CD14-positive monocyte (primary cell): ENCODE data around the gene ARID2. TPM values are rescaled to one million over a fixed set of nuclear protein-coding genes. Genes with fewer than 3 reads are reported as not detected.

Experiments used
- DNase-seq, 3 donors: peaks; one replicate each; pipeline ENCODE4 v3.0.0-alpha.2; 2011 to 2022
- H2AFZ ChIP-seq: 2 replicates; pipeline ENCODE4 v1.6.0; 2012; ENCODE audit warnings: mild to moderate bottlenecking, low read depth, low read length, inconsistent platforms; ENCODE audit not compliant: insufficient read depth, poor library complexity, severe bottlenecking
- H3K27ac ChIP-seq, 2 donors: 1 replicate in 1 of 2; 2 replicates in 1 of 2; pipeline ENCODE4 v1.5.1; 2012 to 2013; ENCODE audit warnings: low read length in 2 of 2, control low read depth in 1 of 2, inconsistent platforms in 1 of 2, low read depth in 1 of 2, mild to moderate bottlenecking in 1 of 2
- H3K27me3 ChIP-seq, 2 donors: one replicate each; pipeline versions ENCODE4 v1.6.0 to v1.6.1; 2011 to 2013; ENCODE audit warnings: low read length in 2 of 2; ENCODE audit not compliant: control insufficient read depth in 2 of 2, insufficient read depth in 2 of 2
- H3K36me3 ChIP-seq, 2 donors: replicated peaks in 1 of 2; 1 replicate in 1 of 2; 2 replicates in 1 of 2; pipeline versions ENCODE4 v1.5.1 to v1.6.1; 2012 to 2013; ENCODE audit warnings: low read length in 2 of 2, control low read depth in 1 of 2, inconsistent platforms in 1 of 2, mild to moderate bottlenecking in 1 of 2; ENCODE audit not compliant: insufficient read depth in 2 of 2, control insufficient read depth in 1 of 2
- H3K4me1 ChIP-seq, 2 donors: 1 replicate in 1 of 2; 2 replicates in 1 of 2; pipeline versions ENCODE4 v1.5.1 to v1.6.1; 2012 to 2013; ENCODE audit warnings: low read length in 2 of 2, control low read depth in 1 of 2, inconsistent platforms in 1 of 2, mild to moderate bottlenecking in 1 of 2, moderate library complexity in 1 of 2; ENCODE audit not compliant: insufficient read depth in 2 of 2, control insufficient read depth in 1 of 2
- H3K4me2 ChIP-seq: replicated peaks from 2 replicates; pipeline ENCODE3; 2012; ENCODE audit warnings: low read length, moderate library complexity, mild to moderate bottlenecking; ENCODE audit not compliant: poor library complexity, severe bottlenecking; ENCODE audit errors: extremely low read depth
- H3K4me3 ChIP-seq, 3 experiments: fragments of 200-600 bp in 1 of 3; sonication (generic) in 1 of 3; replicated peaks in 1 of 3; 1 replicate in 2 of 3; 2 replicates in 1 of 3; pipeline ENCODE4 v1.5.1; 2011 to 2013; ENCODE audit warnings: low read length in 3 of 3, mild to moderate bottlenecking in 3 of 3, control low read depth in 2 of 3, low read depth in 2 of 3, inconsistent platforms in 1 of 3, moderate library complexity in 1 of 3
- H3K79me2 ChIP-seq: 2 replicates; pipeline ENCODE4 v1.6.0; 2012; ENCODE audit warnings: mild to moderate bottlenecking, control low read depth, inconsistent platforms, low read length, moderate library complexity; ENCODE audit not compliant: insufficient read depth
- H3K9ac ChIP-seq: 2 replicates; pipeline ENCODE4 v1.6.0; 2017; ENCODE audit warnings: low read length, mild to moderate bottlenecking; ENCODE audit not compliant: insufficient read depth, poor library complexity, severe bottlenecking
- H3K9me3 ChIP-seq, 2 donors: replicated peaks in 1 of 2; 1 replicate in 1 of 2; 2 replicates in 1 of 2; pipeline versions ENCODE4 v1.5.1 to v1.6.1; 2012 to 2013; ENCODE audit warnings: low read length in 2 of 2, control low read depth in 1 of 2; ENCODE audit not compliant: control insufficient read depth in 1 of 2, insufficient read depth in 1 of 2
- H4K20me1 ChIP-seq: 2 replicates; pipeline ENCODE4 v1.6.0; 2012; ENCODE audit warnings: mild to moderate bottlenecking, low read length, control low read depth, moderate library complexity; ENCODE audit not compliant: insufficient read depth
- H3K27ac Mint-ChIP-seq, 7 donors: one replicate each; pipeline ENCODE4 v1.8.0; 2020; ENCODE audit warnings: mild to moderate bottlenecking in 7 of 7, mixed read lengths in 7 of 7, moderate library complexity in 6 of 7, inconsistent platforms in 2 of 7
- H3K27me3 Mint-ChIP-seq, 3 donors: one replicate each; pipeline ENCODE4 v1.8.0; 2021 to 2022; ENCODE audit warnings: low read depth in 3 of 3, mild to moderate bottlenecking in 3 of 3, mixed read lengths in 3 of 3, moderate library complexity in 3 of 3, inconsistent platforms in 1 of 3
- H3K36me3 Mint-ChIP-seq, 2 donors: one replicate each; pipeline ENCODE4 v1.8.0; 2020; ENCODE audit warnings: mixed read lengths in 2 of 2, inconsistent platforms in 1 of 2, mild to moderate bottlenecking in 1 of 2
- H3K4me1 Mint-ChIP-seq: one replicate; pipeline ENCODE4 v1.8.0; 2020; ENCODE audit warnings: mild to moderate bottlenecking, mixed read lengths
- H3K4me3 Mint-ChIP-seq, 2 donors: one replicate each; pipeline ENCODE4 v1.8.0; 2020; ENCODE audit warnings: mild to moderate bottlenecking in 2 of 2, mixed read lengths in 2 of 2, moderate library complexity in 1 of 2
- H3K9me3 Mint-ChIP-seq, 7 donors: one replicate each; pipeline ENCODE4 v1.8.0; 2020 to 2022; ENCODE audit warnings: mixed read lengths in 7 of 7, mild to moderate bottlenecking in 6 of 7, moderate library complexity in 6 of 7, inconsistent platforms in 2 of 7
- CTCF ChIP-seq: fragments of 200-600 bp; IDR thresholded peaks from one replicate; pipeline ENCODE4 v1.8.0; 2022; ENCODE audit warnings: antibody characterized with exemption, mild to moderate bottlenecking
- WGBS: methylation state at CpG from one replicate; pipeline ENCODE4 v1.1.5; 2013; ENCODE audit warnings: missing lambda C conversion rate; ENCODE audit not compliant: insufficient coverage; 5-methylcytosine and 5-hydroxymethylcytosine counted together
- intact Hi-C, 2 donors: fragments of 100-400 bp; cut with micrococcal nuclease; formaldehyde crosslinking; loops; one replicate each; pipeline versions ENCODE4 v1.15.0 to v1.15.1; 2023
- polyA plus RNA-seq, 3 donors: library from polyadenylated mRNA; depleted of rRNA in 1 of 3; unstranded in 2 of 3; stranded (reverse) in 1 of 3; fragments of 300-500 nt in 2 of 3; fragments of >200 nt in 1 of 3; fragmentation: Illumina TruSeq in 2 of 3; gene quantifications; 1 replicate in 2 of 3; 2 replicates in 1 of 3; pipeline ENCODE4 v1.2.3, GENCODE V29; 2012 to 2021

ARID2 gene
- polyA plus RNA-seq, 3 donors = 3.0 to 8.0 (median 4.7) TPM

GRCh38 chr12:45853550-45853949 is 124.0 kb downstream of the ARID2 start:
- H3K4me1 ChIP-seq = no peaks in the 10 kb centered on the region
- H3K27me3 Mint-ChIP-seq = no peaks in the 10 kb centered on the region

GRCh38 chr12:45863332-45863731 is 133.8 kb downstream of the ARID2 start:
- DNase-seq = no peak
- no peaks in the 10 kb centered on the region for H3K79me2 ChIP-seq
- Mint-ChIP-seq H3K27ac (no peak overlapping the region), H3K9me3 (no peaks in the 10 kb centered on the region), H3K36me3 (peaks cover 48 to 56% of the 10 kb centered on the region in 2 donors), H3K27me3 (no peaks in the 10 kb centered on the region), H3K4me1 (no peaks in the 10 kb centered on the region), H3K4me3 (no peak overlapping the region)
- H4K20me1 ChIP-seq = no peaks in the 10 kb centered on the region
- TF ChIP-seq CTCF = no peak
- no peak overlapping the region for H3K9ac ChIP-seq
- H3K4me3 ChIP-seq = no peak overlapping the region
- intact Hi-C loops = no loop called here
- 100% methylated on average over 1 of the region's 2 CpGs for WGBS
- H3K4me2 ChIP-seq = no peak overlapping the region
- H2AFZ ChIP-seq = no peak overlapping the region
- H3K36me3 ChIP-seq = peaks cover 26 to 76% of the 10 kb centered on the region in 2 donors
- no peaks in the 10 kb centered on the region for H3K27me3 ChIP-seq
- H3K4me1 ChIP-seq = no peaks in the 10 kb centered on the region
- H3K27ac ChIP-seq = no peak overlapping the region
- no peaks in the 10 kb centered on the region for H3K9me3 ChIP-seq

More at GRCh38 chr12:45853550-45853949, 124.0 kb downstream of the ARID2 start:
- Histone ChIP-seq H3K27ac (no peak overlapping the region), H3K9me3 (no peaks in the 10 kb centered on the region), H3K9ac (no peak overlapping the region), H3K79me2 (no peaks in the 10 kb centered on the region), H3K27me3 (no peaks in the 10 kb centered on the region), H3K4me2 (no peak overlapping the region), H2AFZ (no peak overlapping the region), H3K4me3 (no peak overlapping the region), H4K20me1 (no peaks in the 10 kb centered on the region), H3K36me3 (peaks cover 45 to 84% of the 10 kb centered on the region in 2 donors)
- H3K4me1 Mint-ChIP-seq = no peaks in the 10 kb centered on the region
- H3K4me3 Mint-ChIP-seq = no peak overlapping the region
- H3K9me3 Mint-ChIP-seq = no peaks in the 10 kb centered on the region
- H3K36me3 Mint-ChIP-seq = peaks cover 52 to 67% of the 10 kb centered on the region in 2 donors
- no peak for TF ChIP-seq CTCF
- DNase-seq = no peak
- H3K27ac Mint-ChIP-seq = no peak overlapping the region
- intact Hi-C loops = no loop called here
- 100% methylated on average over 2 of the region's 3 CpGs for WGBS
